ENCODE measurements around the gene MYO10.

The MYO10 gene

GRCh38 chr5:16617274-16617968 lies 318.7 kb downstream of the MYO10 start:
- DNase-seq (ENCODE audit: low spot score): peak; percentile 32

GRCh38 chr5:16616536-16617273 lies 319.4 kb downstream of the MYO10 start, which contains the start of gene RETREG1:
RETREG1 (minus strand) TSS chr5:16616997; CDS start chr5:16616971, 26 bp downstream.
- peak; percentile 84 for DNase-seq (ENCODE audit: low spot score)

- DNase-seq (ENCODE audit: low spot score): no peak
Observed at GRCh38 chr5:16615741-16616535, 320.1 kb downstream of the MYO10 start.

GRCh38 chr5:16612007-16612406 lies 324.1 kb downstream of the MYO10 start:
- DNase-seq (ENCODE audit: low spot score): no peak

Data from CD4-positive, alpha-beta T cell treated with Interleukin-15 for 4 hours (primary cell).